Karpas-422 (cell line): ENCODE results near the gene NTRK3. TPM values are rescaled to one million over a fixed set of nuclear protein-coding genes. Genes with fewer than 3 reads are reported as not detected.

Source experiments
- DNase-seq: peaks from one replicate; pipeline ENCODE4 v3.0.0-alpha.2; 2015
- H2AFZ ChIP-seq: fragments of 200-600 bp; sonication (generic); 2 replicates; pipeline ENCODE4 v1.6.1; 2014; ENCODE audit warnings: antibody characterized with exemption, low read length, mixed read lengths
- H3K27ac ChIP-seq: fragments of 200-600 bp; sonication (generic); 2 replicates; pipeline ENCODE4 v1.5.1; 2014; ENCODE audit warnings: mild to moderate bottlenecking, low read length, moderate library complexity
- H3K27me3 ChIP-seq: fragments of 200-600 bp; sonication (generic); 2 replicates; pipeline ENCODE4 v1.6.1; 2014; ENCODE audit warnings: low read length, mixed read lengths
- H3K36me3 ChIP-seq: fragments of 200-600 bp; sonication (generic); 2 replicates; pipeline ENCODE4 v1.6.1; 2014; ENCODE audit warnings: low read length, mixed read lengths; ENCODE audit not compliant: insufficient read depth
- H3K4me1 ChIP-seq: fragments of 200-600 bp; sonication (generic); 2 replicates; pipeline ENCODE4 v1.6.1; 2014; ENCODE audit warnings: mild to moderate bottlenecking, low read length, mixed read lengths
- H3K4me2 ChIP-seq: fragments of 200-600 bp; sonication (generic); 2 replicates; pipeline ENCODE4 v1.6.1; 2014; ENCODE audit warnings: low read length, low read depth, mild to moderate bottlenecking; ENCODE audit not compliant: poor library complexity, severe bottlenecking
- H3K4me3 ChIP-seq: fragments of 200-600 bp; sonication (generic); 2 replicates; pipeline ENCODE4 v1.5.1; 2014; ENCODE audit warnings: mild to moderate bottlenecking, antibody characterized with exemption, low read length, mixed read lengths
- H3K79me2 ChIP-seq: fragments of 200-600 bp; sonication (generic); 2 replicates; pipeline ENCODE4 v1.6.1; 2014; ENCODE audit warnings: mild to moderate bottlenecking, low read length, mixed read lengths
- H3K9ac ChIP-seq: fragments of 200-600 bp; sonication (generic); 2 replicates; pipeline ENCODE4 v1.6.0; 2014; ENCODE audit warnings: low read length
- H3K9me2 ChIP-seq: fragments of 200-600 bp; sonication (generic), shearing (Covaris generic); replicated peaks from 2 replicates; pipeline ENCODE4 v1.6.0; 2014; ENCODE audit warnings: mild to moderate bottlenecking, low read length, moderate library complexity; ENCODE audit not compliant: insufficient read depth
- H3K9me3 ChIP-seq: fragments of 300-700, 200-600 bp; sonication (generic); 2 replicates; pipeline ENCODE4 v1.6.1; 2014; ENCODE audit warnings: low read length, mixed read lengths
- H4K20me1 ChIP-seq: fragments of 200-600 bp; sonication (generic); 2 replicates; pipeline ENCODE4 v1.6.1; 2014; ENCODE audit warnings: mild to moderate bottlenecking, antibody characterized with exemption, low read length, low read depth; ENCODE audit not compliant: insufficient read depth
- total RNA-seq: library from RNA; depleted of rRNA; stranded (reverse); fragments of >200 nt; shearing (Covaris generic); gene quantifications from 2 replicates; pipeline ENCODE4 v1.2.3, GENCODE V29; 2014; ENCODE audit warnings: low replicate concordance

Gene NTRK3
- total RNA-seq, 1 experiment from 2014 or later, result 0.11 TPM

DNA sequence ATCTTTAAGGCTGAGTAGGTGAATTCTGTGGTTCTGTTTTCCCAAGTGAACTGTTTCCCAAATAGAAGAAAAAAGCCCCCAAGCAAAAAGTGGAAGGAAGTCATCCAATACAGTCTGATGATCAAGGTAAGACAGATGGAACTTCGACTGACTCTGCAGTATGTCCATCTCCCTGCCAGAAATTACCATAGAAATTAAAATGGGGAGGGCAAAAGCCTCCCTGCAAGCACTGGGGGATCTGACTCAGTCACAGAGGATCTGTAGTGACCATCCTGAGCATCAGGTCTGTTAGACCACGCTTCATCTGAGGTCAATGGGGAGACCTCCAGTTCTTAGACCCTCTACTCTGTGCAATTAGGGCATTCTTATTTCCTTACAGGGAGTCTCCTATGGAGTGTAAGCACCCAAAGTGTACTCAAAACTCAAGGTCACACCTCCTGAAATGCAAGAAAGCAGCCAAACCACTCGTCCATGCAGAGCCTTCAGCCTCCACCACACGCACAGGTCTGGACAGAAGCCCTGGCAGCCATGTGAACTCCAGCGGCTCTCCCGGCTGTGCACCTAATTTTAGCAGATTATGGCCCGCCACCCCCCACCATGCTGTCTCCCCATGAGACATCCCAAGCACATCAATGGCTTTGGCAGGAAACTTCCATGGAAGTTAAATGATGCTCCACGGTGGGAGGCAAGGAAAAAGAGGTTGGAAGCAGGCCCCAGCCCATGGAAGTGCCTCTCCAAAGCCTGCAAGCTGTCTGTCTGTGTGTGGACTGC, 348.7 kb downstream of the NTRK3 start:
- peaks cover 92% of the 10 kb centered on the region for H3K4me1 ChIP-seq
- no peaks in the 10 kb centered on the region for H4K20me1 ChIP-seq
- H3K4me3 ChIP-seq, result no peak overlapping the region
- H3K9ac ChIP-seq, result peak overlapping the region; percentile 31
- peak overlapping the region; percentile 96 for H3K27ac ChIP-seq
- H3K4me2 ChIP-seq, result no peak overlapping the region
- no peaks in the 10 kb centered on the region for H3K79me2 ChIP-seq
- DNase-seq, result no peak
- no peaks in the 10 kb centered on the region for H3K9me3 ChIP-seq
- H3K9me2 ChIP-seq, result no peaks in the 10 kb centered on the region
- H3K36me3 ChIP-seq, result no peaks in the 10 kb centered on the region
- H3K27me3 ChIP-seq, result no peaks in the 10 kb centered on the region
- H2AFZ ChIP-seq, result no peak overlapping the region

DNA sequence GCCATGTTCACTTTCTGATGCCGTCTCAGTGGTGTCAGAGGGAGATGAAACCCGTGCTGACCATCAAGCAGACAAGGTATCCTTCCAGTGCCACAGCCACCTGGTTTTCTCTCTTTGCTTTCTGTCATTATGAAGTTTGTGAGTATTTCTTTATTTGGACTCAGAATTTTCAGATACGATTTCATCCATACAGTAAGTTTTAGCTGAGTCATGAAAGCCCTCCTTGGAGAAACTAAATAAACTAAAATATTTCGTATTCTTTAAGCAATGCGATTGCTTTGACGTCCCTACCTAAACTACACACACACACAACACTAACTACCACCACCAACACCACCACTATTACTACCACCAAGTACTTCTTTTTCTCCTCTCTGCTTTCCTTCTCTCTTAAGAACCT, 350.1 kb downstream of the NTRK3 start:
- Histone ChIP-seq H4K20me1 (no peaks in the 10 kb centered on the region), H3K36me3 (no peaks in the 10 kb centered on the region), H3K9me3 (no peaks in the 10 kb centered on the region), H3K27me3 (no peaks in the 10 kb centered on the region), H3K4me3 (no peak overlapping the region), H3K9me2 (no peaks in the 10 kb centered on the region), H3K4me1 (peaks cover 88% of the 10 kb centered on the region), H2AFZ (no peak overlapping the region), H3K9ac (peak overlapping the region; percentile 24), H3K4me2 (peak overlapping the region; percentile 22), H3K79me2 (no peaks in the 10 kb centered on the region), H3K27ac (peak overlapping the region; percentile 96)
- no peak for DNase-seq

DNA sequence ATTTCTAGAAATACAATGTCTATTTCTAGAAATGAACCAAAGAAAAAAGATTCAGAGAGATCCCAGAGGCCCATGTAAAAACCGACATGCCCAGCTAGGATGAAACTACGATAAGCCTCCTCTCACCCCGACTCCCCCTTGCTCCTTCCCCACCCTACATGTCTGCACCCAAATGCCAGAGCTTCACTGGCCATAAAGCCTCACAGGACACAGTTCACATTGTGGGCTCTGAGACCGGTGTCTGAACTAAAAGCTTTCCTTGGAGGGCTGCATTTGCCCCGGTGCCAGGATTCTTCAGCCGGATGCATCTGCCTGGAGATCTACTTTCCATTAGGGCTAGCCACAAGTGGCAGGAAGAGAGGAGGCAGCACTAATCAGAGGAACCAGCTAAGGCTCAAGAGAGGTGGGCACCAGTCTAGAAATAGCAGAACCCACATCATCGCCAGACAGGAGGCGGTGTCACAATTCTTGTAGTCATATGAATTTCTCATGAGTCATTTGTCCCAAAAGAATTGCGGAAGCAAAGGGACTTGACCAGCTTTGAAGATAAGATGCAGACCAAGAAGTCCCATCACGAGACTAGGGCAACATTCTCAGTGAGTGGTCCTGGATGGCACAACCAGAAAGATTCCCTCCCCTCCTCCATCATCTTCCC, 353.6 kb downstream of the NTRK3 start:
- Histone ChIP-seq H3K79me2 (no peaks in the 10 kb centered on the region), H3K4me1 (peaks cover 52% of the 10 kb centered on the region), H3K27me3 (no peaks in the 10 kb centered on the region), H3K27ac (no peak overlapping the region), H4K20me1 (no peaks in the 10 kb centered on the region), H3K9me2 (no peaks in the 10 kb centered on the region), H3K9me3 (peaks cover 3% of the 10 kb centered on the region; the same call in 1 of the 2 replicates), H2AFZ (no peak overlapping the region), H3K4me2 (no peak overlapping the region), H3K4me3 (no peak overlapping the region), H3K36me3 (no peaks in the 10 kb centered on the region), H3K9ac (no peak overlapping the region)
- no peak for DNase-seq

DNA sequence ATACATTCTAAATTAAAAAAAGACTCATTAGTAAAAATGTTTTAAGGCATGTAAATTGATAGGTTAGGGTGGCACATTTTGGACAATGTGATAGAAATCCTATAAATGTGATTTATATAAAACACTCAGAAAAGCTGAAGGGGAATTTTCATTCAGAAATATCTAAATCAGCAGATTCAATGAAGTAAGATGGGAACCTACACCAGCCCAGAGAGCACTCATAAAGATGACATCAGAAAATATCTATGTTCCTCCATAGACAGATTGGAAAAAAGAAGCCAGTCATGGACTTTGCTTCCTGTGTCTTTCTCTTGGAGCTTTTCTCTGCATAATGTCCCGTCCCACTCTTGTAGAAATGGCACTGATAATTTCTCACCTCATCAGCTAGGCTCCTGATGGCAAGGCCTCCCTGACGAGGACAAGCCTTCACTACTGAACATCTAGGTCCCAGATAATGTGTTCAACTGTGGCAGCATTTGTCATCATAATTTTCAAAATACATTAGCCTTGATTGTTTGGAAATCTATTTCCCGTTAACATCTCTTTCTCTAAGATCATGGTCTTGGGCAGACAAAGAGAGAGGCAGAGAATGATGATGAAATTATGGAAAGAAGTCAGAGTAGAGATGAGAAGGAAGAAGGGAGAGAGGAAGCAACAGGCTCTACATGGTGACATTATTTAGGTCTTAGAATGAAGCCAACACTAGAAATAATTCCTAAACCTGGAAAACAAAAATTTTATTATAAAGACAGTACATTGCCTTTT, 354.4 kb downstream of the NTRK3 start:
- Histone ChIP-seq H2AFZ (no peak overlapping the region), H4K20me1 (no peaks in the 10 kb centered on the region), H3K9me3 (peaks cover 3% of the 10 kb centered on the region; the same call in 1 of the 2 replicates), H3K79me2 (no peaks in the 10 kb centered on the region), H3K9me2 (no peaks in the 10 kb centered on the region), H3K4me2 (no peak overlapping the region), H3K9ac (no peak overlapping the region), H3K27me3 (no peaks in the 10 kb centered on the region), H3K36me3 (no peaks in the 10 kb centered on the region), H3K4me1 (peaks cover 44% of the 10 kb centered on the region), H3K4me3 (no peak overlapping the region), H3K27ac (no peak overlapping the region)
- DNase-seq, result no peak

DNA sequence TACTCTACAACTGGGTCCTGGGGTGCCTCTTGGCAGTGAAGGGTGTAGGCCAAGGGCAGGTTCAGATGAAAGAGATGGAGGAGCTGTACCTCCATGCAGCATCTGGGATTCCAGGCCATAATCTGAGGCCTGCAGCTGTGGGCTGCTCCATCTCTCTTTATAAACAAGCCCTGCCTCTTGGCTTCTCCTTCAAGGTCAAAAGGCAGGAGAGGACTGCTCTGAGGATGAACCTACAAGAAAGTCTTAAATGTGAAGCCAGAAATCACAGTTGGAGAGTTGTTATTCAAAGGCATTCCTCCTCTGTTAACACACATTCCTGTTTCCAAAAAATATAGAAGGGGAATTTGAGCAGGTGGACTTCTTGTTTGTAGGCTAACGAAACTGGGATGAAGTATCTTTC, 355.5 kb downstream of the NTRK3 start:
- H3K9me2 ChIP-seq, result no peaks in the 10 kb centered on the region
- no peaks in the 10 kb centered on the region for H3K79me2 ChIP-seq
- H3K36me3 ChIP-seq, result no peaks in the 10 kb centered on the region
- H3K27ac ChIP-seq, result no peak overlapping the region
- no peak for DNase-seq
- H3K9me3 ChIP-seq, result peaks cover 3% of the 10 kb centered on the region; the same call in 1 of the 2 replicates
- H3K4me3 ChIP-seq, result no peak overlapping the region
- H3K9ac ChIP-seq, result no peak overlapping the region
- no peaks in the 10 kb centered on the region for H3K27me3 ChIP-seq
- H3K4me1 ChIP-seq, result peaks cover 33% of the 10 kb centered on the region
- no peak overlapping the region for H3K4me2 ChIP-seq
- no peaks in the 10 kb centered on the region for H4K20me1 ChIP-seq
- H2AFZ ChIP-seq, result no peak overlapping the region

DNA sequence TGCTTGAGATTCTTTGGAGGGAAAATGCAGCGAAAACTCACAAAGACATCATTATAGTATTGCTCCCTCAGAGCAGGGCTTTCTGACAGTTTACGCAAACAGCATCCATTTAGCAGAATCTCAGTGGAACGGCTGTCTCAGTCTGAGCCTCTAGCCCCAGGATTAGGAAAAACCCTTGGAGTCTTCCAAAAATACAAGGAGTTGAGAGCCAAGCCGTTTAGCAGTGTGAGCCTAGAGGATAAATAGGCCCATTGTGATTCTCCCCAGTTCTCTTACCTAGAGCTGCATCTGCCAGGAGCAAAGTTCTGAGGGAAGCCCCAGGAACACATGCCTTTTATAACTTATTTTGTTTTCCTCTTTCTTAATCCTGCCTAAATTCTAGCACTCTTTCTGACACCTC, 359.6 kb downstream of the NTRK3 start:
- H3K4me2 ChIP-seq, result no peak overlapping the region
- no peak for DNase-seq
- no peaks in the 10 kb centered on the region for H3K4me1 ChIP-seq
- H3K27ac ChIP-seq, result no peak overlapping the region
- H3K9me3 ChIP-seq, result peaks cover 3% of the 10 kb centered on the region; the same call in 1 of the 2 replicates
- no peaks in the 10 kb centered on the region for H3K9me2 ChIP-seq
- H3K27me3 ChIP-seq, result no peaks in the 10 kb centered on the region
- no peaks in the 10 kb centered on the region for H3K36me3 ChIP-seq
- no peak overlapping the region for H3K9ac ChIP-seq
- no peaks in the 10 kb centered on the region for H4K20me1 ChIP-seq
- H2AFZ ChIP-seq, result no peak overlapping the region
- H3K79me2 ChIP-seq, result no peaks in the 10 kb centered on the region
- H3K4me3 ChIP-seq, result no peak overlapping the region

DNA sequence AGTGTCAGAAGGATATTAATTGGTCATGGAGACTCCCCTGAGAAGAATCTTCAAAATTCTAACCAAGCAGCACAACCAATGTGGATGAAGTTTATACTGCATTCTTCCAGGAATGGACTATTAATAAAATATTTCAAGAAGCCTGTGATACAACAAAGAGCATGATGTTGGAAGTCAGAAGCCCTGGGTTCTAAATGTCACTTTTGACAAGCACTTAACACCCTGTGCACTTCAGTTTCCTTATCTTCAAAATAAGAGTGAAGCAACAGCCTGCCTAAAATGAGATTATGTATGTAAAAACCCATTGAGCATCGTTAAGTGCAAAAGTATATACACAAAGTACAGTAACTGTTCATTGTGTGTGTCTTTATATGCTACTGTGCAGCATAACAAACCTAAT, 369.4 kb downstream of the NTRK3 start:
- Histone ChIP-seq H2AFZ (no peak overlapping the region), H3K9me3 (peaks cover 3% of the 10 kb centered on the region; the same call in 1 of the 2 replicates), H3K4me2 (no peak overlapping the region), H3K4me3 (no peak overlapping the region), H3K27me3 (no peaks in the 10 kb centered on the region), H3K9me2 (no peaks in the 10 kb centered on the region), H3K4me1 (no peaks in the 10 kb centered on the region), H3K9ac (no peak overlapping the region), H3K79me2 (no peaks in the 10 kb centered on the region), H4K20me1 (no peaks in the 10 kb centered on the region), H3K36me3 (no peaks in the 10 kb centered on the region), H3K27ac (no peak overlapping the region)
- no peak for DNase-seq

DNA sequence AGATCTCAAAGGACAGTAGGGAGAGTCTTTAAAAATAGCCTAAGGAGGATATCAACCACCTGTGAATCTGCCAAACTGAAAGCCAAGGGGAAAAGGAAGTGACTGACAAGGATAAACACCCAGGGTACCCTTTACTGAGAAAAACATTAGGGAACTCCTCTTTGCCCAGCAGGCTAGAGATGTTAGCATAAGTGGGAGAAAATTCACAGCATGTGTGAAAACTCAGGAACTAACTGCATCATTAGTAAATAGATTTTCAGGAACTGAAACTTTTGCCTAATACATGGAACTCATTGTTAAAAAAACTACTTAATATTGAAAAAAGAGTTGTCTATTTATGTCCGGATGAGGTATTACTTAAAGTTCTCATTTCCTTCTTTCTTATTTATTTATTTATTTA, 375.5 kb downstream of the NTRK3 start:
- Histone ChIP-seq H3K4me3 (0 out of 2 replicates have a peak overlapping the region, but pooled peaks have one; percentile 7), H3K36me3 (no peaks in the 10 kb centered on the region), H2AFZ (no peak overlapping the region), H3K9ac (no peak overlapping the region), H4K20me1 (no peaks in the 10 kb centered on the region), H3K9me3 (peaks cover 6% of the 10 kb centered on the region), H3K4me2 (no peak overlapping the region), H3K27me3 (no peaks in the 10 kb centered on the region), H3K4me1 (peaks cover 20% of the 10 kb centered on the region), H3K79me2 (no peaks in the 10 kb centered on the region), H3K9me2 (no peaks in the 10 kb centered on the region), H3K27ac (peak overlapping the region; percentile 9; the same call in 1 of the 2 replicates)
- no peak for DNase-seq
